Kidney tubule cell (primary cell): ENCODE data around the gene CNTLN.
A peak's percentile ranks its signal among the peaks of the same experiment; 100 is the strongest.

Experiments used
- DNase-seq: peaks from one replicate; pipeline ENCODE4 v3.0.0-alpha.2; 2018; ENCODE audit warnings: low spot score

CNTLN gene

DNA sequence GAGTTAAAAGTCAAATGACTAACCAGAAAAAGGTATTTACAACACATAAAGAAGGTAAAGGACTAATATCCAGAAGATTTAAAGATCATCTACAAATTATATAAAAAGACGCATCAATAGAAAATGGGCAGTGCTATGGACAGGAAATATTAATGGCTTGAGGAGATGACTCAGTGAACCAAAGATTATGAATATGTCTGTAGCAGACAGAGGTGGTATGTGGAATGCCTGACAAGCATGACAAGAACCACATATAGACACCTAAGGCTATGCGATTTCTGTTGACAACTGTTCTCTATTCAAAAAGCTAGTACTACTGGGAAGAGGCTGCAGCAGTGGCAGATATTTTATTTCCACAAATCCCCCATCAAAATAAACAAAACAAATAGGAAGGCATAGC lies 267.0 kb downstream of the CNTLN start:
- DNase-seq, result peak; percentile 2

DNA sequence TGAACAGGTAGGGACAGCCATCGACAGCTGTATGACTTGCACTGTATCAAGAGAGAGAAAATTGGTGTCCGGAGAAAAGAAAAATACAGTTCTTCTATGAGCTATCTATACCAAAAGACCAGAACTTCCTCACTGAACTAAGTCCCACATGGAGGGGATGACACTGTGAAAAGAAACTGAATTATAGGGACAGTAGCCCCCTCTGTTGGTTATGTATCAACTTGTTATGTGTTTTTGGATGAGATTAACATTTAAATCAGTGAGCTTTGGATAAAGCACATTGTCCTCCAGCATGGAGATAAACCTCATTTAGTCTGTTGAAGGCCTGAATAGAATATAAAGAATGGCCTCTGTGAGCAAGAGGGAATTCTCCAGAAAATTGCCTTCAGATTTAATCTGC lies 267.5 kb downstream of the CNTLN start:
- DNase-seq, result peak; percentile 7

DNA sequence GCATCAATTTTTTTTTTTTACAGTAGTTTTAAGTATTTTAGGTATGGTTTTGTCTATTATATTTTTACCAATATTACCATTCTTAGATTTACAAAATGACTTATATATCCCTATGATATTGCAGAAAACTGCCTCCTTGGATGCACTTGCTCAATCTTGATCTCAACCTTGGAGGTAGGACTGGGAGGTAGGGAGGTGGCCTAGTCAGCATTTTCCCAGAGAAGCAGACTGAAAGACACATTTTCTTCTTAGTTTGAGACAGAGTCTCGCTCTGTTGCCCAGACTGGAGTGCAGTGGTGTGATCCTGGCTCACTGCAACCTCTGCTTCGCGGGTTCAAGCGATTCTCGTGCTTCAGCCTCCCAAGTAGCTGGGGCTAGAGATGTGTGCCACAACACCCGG lies 268.7 kb downstream of the CNTLN start:
- no peak for DNase-seq

DNA sequence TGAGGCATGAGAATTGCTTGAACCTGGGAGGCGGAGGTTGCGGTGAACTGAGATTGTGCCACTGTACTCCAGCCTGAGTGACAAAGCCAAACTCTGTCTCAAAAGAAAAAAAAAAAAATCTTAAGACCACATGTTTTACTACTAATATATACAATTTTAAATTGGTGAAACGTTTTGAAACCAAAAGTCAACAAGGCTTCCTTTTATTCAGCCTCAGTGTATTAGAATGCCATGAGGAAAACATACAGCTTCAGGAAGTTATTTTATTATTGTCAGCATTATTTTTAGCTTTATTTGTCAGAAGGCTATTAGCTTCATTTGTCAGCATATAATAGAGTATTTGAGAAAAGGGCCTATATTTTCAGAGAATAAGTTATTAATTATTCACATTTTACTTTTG lies 280.1 kb downstream of the CNTLN start:
- no peak for DNase-seq

DNA sequence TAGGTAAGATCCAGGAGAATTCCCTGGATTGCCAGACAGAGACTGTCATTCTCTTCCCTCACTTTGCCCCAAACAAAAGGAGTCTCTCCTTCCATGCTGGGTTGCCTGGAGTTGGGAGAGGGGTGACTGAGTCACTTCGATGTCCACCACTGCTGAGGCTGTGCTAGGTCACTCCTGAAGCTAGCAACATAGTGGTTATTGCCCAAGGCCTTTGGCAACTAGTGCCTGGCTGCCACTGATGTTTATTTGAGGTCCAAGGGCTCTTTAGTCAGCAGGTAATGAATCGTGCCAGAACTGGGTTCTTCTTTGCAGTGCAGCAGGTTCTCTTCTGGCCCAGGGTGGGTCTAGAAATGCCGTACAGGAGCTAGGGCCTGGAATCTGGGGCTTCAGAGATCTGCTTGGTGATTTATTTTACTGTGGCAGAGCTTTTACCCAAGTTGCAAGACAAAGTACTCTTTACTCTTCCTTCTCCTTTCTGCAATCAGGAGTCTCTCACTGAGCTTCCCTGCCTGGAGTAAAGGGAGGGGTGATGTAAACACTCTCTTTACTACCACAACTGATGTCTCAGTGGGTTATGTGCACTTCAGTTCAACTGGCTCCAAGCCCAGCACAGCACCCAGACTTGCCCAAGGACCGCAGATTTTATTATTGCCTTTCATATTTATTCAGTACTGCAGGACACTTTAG lies 288.3 kb downstream of the CNTLN start:
- peak; percentile 1 for DNase-seq

DNA sequence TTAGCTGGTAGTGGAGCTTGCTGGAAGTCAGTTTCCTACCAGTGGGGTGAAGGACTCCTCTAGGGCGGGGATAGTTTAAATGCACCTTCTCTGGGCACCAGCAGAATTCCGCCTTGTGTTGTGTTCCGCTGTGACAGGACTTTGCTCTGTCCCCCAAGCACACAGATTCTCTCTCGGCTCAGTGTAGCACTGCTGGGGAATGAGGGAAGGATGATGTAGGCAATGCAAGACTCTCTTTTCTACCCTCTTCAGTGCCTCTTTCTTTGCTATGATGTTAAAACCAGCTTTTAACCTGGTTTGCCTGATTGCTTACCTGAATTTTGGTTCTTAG lies 288.8 kb downstream of the CNTLN start:
- no peak for DNase-seq

DNA sequence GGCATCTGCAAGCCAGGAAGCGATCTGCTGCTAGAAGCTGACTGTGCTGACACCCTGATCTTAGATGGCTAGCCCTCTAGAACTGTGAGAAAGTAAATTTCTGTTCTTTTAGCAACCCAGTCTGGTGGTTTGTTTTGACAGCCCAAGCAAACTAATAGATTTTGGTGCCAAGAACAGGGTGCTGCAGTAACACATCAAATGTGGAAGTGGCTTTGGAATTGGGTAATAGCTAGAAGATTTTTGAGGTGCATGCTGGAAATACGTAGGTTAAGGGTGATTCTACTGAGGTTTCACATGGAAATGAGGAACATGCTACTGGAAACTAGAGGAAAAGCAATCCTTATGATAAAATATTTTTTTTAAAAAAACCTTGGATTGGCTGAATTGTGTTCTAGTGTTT lies 290.5 kb downstream of the CNTLN start:
- DNase-seq, result no peak

DNA sequence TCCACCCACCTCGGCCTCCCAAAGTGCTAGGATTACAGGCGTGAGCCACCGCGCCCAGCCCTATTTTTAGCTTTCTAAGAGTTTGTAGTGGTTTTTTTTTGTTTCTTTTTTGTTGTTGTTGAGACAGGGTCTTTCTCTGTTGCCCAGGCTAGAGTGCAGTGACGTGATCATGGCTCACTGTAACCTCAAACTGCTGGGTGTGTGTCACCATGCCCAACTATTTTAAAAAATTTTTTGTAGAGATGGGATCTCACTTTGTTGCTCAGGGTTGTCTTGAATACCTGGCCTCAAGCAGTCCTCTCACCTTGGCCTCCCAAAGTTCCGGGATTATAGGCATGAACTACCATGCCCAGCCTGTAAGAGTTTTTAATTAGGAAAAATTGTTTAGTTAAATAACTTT lies 298.7 kb downstream of the CNTLN start:
- DNase-seq, result no peak

DNA sequence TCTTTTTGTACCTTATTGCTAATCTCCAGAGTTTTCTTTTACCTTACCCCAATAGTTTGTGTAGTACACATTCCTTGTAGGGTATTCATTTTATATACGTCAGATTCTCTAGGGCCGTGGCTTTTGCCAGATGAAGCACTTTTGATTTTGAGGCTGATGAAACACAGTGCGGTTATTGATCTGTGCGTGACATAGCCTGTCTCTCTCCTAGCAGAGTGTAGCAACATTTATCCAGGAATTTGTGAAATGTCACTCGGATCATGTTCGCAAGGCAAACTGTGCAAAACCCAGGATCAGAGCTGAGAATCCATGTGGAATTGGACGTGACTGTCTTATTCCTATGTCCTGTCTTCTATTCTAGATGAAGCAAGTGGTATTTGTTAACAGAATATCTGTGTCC lies 302.0 kb downstream of the CNTLN start:
- no peak for DNase-seq

DNA sequence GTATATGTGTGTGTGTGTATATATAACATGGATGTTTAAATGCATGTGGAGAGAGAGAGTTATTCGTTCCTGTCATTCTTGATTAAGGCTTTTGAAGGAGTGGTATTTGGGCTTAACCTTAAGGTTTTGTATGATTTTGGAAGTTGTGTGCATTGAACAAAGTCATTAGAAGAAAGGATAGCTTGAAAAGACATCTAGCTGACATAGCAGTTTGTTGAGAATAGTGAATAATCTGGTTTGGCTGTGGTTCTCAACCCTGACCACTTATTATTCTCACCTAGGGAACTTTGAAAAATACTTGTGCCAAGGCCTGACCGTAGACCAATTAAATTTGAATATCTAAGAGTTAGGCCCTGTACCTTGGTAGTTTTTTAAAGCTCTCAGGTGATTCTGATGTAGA lies 303.0 kb downstream of the CNTLN start:
- DNase-seq, result no peak

DNA sequence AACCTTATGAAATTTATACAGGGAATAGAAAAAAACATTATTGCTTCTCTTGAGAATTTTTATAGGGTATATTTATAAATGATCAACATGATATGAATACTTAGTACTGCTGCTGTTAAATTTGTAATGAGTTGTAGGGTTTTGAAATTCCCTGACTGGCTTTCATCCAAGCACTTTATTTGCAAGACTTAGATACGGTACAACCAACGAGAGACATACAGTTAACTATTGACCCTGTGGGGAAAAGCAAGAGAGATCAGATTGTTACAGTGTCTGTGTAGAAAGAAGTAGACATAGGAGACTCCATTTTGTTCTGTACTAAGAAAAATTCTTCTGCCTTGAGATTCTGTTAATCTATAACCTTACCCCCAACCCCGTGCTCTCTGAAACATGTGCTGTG lies 310.3 kb downstream of the CNTLN start:
- peak; percentile 19 for DNase-seq

DNA sequence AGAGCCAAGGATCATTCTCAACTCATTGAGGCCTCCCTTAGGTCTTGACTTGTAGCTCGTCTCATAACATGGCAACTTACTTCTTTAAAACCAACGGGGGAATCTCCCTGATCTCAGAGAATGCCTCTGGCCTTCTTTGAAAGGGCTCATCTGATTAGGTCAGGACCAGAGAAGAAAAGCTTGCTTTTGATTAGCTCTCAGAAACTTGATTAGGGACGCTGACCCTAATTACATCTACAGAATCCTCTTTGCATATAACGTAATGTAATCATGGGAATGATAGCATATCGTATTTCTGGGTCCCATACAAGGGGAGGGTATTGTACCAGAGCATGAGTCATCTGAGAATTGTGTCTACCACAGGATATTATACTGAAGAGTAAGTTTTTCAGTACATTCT lies 318.9 kb downstream of the CNTLN start:
- no peak for DNase-seq

DNA sequence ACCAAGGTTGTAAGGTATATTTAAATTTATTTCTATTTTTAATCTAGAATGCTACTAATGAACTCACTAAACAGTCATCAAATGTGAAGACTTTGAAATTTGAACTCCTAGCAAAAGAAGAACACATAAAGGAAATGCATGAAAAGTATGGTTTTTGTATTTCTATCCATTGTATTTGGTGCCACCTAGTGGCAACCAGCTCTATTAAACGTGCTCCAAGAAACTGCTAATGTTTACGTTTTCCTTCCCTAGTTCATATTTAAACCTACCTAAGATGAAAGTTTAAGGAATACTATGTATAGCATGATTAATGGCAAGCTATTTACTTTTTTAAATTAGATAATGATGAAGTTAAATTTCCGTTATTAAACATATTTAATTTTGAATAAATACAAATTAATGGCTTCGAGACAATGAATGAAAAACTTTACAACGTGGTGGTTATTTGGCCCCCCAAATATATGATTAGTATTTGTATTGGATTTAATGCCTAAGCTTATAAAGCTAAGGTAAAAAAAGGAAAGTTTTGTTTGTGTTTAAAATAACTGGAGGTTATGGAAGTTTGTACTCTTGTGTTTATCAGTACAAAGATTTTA lies 328.1 kb downstream of the CNTLN start:
- peak; percentile 59 for DNase-seq

DNA sequence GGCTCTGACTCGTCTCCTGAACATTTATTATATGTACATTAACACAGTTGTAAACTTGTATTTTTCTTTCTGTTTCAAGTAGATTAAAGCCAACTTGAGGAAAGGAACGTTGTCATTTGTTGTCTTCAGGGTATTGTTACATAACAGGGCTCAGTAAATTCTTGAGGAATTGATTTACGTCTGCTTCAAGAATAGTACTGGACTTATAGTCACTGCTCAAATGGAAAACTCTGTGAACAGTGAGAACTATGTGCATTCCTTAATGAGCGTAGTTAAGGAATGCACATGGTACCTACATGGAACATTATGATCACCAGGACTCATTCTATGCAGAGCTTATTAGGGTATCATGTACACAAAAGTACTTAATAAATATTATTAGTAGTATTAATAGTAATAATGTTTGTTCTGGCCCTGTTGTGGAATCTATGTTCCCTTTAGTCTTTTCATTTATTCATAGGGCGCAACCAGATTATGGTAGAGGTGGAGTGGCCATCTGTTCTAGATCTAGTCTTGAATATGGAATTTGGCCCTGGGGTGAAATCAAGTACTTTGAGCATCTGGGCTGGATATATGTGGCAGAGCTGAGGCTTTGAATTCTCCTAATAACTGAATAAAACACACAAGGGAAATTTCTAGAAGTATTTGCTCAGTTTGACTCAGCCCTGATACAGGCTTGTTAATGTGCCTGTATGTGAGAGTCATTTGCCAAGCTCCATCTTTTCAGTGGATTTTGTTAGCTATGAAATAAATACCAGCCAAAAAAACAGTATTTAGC lies 335.4 kb downstream of the CNTLN start:
- no peak for DNase-seq

DNA sequence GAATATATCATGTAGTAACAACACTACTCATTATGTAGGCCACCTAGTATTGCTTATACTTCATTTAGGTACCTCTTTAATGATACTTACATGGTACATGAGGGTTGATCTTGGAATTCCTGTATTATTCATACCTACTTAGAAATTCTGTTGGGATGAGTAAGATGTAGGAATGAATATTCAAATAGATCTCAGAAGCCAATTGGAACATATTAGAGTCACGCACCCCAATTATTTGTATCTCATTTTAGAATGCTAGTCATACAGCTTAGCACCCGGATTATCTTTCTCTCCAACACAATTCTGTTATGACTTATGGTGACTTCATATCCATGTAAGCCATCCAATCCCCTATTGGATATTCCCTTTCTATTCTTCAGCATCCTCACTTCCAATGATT lies 337.3 kb downstream of the CNTLN start:
- DNase-seq, result peak; percentile 12

DNA sequence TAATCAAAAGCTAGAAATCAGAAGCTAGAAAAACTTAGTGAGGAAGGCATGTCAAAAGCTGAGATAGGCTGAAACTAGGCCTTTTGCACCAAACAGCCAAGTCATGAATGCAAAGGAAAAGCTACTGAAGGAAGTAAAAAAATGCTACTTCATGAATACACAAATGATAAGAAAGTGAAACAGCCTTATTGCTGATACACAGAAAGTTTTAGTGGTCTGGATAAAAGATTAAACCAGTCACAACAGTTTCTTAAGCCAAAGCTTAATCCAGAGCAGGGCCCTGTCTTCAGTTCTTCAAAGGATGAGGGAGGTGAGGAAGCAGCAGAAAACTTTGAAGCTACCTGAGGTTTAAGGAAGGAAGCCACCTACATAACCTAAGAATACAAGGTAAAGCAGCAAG lies 341.6 kb downstream of the CNTLN start:
- no peak for DNase-seq

DNA sequence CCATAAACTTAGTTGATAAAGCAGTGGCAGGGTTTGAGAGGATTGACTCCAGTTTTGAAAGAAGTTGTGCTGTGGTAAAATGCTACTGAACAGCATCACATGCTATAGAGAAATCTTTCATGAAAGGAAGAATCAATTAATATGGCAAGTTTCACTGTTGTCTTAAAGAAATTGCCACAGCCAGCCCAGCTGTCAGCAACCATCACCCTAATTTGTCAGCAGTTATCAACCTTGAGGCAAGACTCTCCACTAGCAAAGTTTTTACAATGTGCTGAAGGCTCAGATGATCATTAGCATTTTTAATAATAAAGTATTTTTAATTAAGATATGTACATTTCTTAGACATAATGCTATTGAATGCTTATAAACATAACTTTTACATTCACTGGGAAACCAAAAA lies 343.0 kb downstream of the CNTLN start:
- DNase-seq, result no peak

DNA sequence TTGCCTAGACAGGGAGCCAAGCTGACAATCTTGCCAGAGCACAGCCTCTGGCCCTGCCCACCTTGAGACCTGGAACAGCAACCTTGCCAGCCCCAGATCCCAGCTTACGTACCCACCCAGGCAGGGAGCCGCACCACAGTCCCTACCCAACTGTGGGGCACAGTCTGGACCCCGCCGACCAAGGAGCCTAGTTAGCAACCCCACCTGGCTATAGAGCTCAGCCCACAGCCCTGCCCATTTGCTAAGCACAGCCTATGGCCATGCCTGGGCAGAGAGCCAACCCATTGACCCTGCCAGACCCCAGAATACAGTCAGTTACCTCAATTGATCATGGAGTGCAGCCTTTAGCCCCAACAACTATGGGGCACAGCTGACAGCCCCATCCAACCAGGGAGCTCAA lies 346.1 kb downstream of the CNTLN start:
- no peak for DNase-seq

DNA sequence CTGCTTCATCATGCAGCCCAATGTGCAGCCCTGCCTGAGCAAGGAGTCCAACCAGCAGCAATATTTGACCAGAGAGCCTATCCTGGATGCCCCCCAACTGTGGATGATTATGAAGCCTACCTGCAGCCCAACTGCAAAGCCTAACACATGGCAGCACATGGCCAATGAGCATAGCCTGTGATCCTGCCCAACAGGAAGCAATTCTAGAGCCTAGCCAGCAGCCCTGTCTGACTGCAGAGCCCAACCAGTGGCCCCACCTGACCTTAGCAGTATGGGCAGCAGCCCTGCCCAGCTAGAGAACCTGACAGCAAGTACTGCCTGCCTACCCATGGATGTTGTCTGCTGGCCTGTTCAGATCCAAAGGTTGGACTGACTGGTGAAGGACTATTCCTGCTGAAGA lies 346.7 kb downstream of the CNTLN start:
- peak; percentile 9 for DNase-seq

DNA sequence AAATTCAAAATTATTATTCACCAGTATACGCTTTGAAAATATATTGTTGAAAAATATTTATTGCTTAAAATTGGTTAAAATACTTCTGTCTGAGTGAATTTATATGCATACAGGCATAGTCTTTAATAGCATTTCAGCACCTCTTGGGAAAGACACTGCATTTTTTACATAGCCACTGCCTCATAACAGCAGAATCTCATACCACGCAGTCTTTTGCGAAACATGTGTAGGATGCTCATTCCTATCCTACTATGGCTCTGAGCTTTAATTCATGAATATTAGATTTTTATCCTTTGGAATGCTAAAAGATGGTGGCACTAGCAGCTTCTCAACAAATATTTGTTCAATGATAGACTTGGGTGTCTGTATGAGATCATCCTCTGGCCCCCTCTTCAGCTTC lies 350.1 kb downstream of the CNTLN start:
- no peak for DNase-seq

DNA sequence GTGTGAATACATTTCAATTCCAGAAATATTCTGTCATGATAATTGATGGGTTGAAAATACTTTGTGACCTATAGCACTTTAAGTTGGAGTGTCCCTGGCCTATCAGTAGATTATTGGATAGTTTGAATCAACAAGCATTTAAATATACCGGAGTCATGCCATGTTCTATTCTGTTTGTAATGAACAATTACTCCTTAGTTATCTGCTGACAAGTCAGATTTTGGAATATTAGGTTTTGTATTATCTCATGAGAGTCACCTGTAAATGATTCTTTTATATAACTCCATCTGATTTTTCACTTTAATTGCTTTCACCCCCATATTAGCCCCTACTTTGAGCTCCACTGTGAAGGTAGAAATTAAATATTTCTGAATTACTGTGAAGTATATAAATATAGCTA lies 351.6 kb downstream of the CNTLN start:
- DNase-seq, result no peak

DNA sequence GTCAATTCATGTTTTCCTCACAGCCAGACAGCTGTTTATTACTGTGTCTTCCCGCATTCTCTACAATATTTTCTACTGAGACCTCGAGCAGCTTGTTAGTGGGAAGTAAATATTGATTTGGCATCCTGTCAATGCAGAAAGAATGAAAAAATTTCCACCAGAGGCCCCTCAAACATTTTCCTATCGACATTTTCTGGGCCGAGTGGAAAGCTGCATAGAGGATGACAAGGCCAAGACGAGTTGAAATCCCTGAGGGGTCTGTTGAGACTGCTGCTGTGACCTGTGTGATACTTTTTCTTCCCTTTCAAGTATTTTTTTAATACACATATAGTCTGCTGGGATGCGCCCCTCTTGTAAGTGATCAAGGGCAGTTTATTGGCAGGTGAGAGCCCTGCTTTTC lies 352.6 kb downstream of the CNTLN start:
- no peak for DNase-seq

DNA sequence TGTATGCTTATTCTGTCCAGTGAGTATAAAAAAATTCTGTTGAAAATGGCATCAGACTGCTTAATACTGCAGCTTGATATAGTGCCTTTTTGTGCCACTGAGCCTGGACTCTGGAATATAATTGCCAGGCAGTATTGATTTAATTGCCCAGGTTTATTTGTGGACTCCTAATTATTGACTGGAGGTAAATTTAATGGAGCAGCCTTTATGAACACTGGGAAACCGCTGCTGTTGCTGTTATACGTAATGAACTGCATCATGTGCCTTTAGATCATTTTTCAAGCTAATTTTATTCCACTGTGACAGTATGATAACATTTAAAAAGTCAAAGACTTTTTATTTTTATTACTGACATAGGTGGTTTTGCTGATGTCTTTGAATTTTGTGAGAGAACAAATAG lies 353.8 kb downstream of the CNTLN start:
- DNase-seq, result no peak

DNA sequence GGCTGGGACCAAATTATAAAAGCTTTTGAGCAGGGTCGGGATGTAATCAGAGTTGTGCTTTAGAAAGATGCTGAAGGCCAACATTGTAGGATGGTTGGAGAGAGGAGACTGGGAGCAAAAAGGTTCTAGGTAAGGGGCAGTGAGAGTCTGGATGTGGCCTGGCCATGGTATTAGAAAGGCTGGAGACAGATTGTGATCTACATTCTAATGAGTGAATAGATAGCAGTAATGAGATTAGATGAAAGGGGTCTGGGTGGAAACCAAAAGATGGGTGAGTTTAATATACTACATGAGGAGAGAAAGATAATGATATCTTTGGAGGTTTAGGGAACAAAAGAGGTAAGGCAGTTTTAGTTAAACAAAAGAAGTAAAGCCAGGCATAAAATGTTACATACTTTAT lies 355.3 kb downstream of the CNTLN start:
- DNase-seq, result no peak
